Activated naive CD4-positive, alpha-beta T cell treated with anti-CD3 and anti-CD28 coated beads, Interleukin-2, amount 50 U/mL, for 24 hours (primary cell): Measurements from ENCODE around the gene ZNF747.
"Not testable (repeated sequence)": the region's sequence is repeated elsewhere in the genome, so short reads cannot be mapped to it uniquely, and the experiment has no call there.

Experiments used
- H3K27ac Mint-ChIP-seq: one replicate; pipeline ENCODE4 v1.8.0; 2021; ENCODE audit warnings: mild to moderate bottlenecking, mixed read lengths
- H3K27me3 Mint-ChIP-seq: one replicate; pipeline ENCODE4 v1.8.0; 2021; ENCODE audit warnings: mixed read lengths
- H3K36me3 Mint-ChIP-seq: one replicate; pipeline ENCODE4 v1.8.0; 2021; ENCODE audit warnings: mixed read lengths
- H3K4me1 Mint-ChIP-seq: one replicate; pipeline ENCODE4 v1.8.0; 2021; ENCODE audit warnings: mixed read lengths
- H3K4me3 Mint-ChIP-seq: one replicate; pipeline ENCODE4 v1.8.0; 2021; ENCODE audit warnings: mild to moderate bottlenecking, mixed read lengths
- H3K9me3 Mint-ChIP-seq: one replicate; pipeline ENCODE4 v1.8.0; 2021; ENCODE audit warnings: mixed read lengths

ZNF747 gene

GRCh38 chr16:30528799-30529457, 5.7 kb downstream of the ZNF747 start:
- Mint-ChIP-seq H3K27me3 (no peaks in the 10 kb centered on the region), H3K27ac (peak overlapping the region; percentile 17), H3K4me1 (peaks cover 39% of the 10 kb centered on the region), H3K9me3 (no peaks in the 10 kb centered on the region), H3K36me3 (no peaks in the 10 kb centered on the region), H3K4me3 (no peak overlapping the region)

DNA sequence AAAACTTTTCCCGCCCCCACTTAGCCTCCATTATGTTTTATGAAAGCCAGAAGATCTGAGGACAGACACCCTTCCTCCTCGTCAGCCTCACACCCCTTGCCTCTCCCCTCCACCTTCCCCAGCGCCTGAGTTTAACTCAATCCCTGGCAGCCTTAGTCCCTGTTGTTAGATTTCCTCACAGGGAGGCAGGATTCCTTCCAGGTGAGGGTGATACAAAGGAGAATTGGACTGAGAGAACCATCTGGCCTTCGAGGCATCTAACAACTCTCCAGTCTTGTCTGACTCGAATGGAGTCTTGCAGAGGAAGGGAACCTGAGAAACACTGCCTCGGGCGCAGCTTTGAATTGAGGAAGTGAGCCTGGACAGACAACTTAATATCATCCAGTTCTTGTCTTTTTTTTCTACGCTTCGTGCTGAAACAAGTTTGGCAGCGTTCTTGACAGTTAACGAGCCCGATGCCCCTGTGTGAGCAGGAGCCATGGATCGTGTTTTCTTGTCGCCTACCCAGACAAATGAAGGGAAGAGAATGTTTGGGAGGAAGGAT, 7.0 kb downstream of the ZNF747 start:
- Mint-ChIP-seq H3K4me3 (peak overlapping the region; percentile 87), H3K27me3 (no peaks in the 10 kb centered on the region)

DNA sequence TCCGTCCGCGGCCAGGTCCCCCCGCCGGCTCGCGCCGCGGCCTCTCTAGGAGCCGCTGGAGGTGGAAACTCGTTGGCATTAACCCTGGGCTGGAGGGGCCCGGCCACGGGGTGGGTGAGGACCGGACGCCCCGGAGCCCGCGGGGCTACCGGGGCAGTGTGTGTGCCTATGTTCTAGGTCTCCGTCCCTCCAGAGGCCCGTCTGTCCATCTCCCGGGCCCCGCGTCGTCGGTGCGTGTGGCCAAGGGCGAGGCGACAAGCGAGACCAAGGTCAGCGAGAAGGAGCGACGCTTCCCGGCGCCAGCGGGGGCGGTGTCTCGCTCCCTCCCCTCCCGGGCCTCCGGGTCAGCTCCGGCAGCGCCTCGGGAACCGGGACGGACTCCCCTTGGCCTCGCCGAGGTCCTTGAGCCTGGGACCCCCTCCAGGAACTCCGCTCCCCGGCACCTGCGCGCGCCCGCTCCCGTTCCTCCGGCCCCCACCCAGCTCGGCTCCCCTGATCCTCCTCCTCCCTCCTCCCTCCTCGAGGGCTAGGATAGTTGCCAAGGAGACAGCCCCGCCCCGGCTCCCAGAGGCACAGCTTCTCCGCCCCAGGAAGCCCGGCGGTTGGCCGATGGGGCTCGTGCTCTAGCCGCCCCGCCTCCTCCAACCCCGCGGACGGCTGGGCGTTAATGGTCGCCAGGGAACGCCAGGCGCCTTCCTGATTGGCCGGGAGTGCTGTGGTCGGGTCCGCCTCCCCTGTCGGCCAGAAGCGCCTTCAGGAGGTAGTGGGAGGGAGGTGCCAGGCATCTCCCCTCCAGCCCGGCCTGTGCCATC, 7.6 kb downstream of the ZNF747 start:
- Mint-ChIP-seq H3K27ac (peak overlapping the region; percentile 76), H3K4me3 (peak overlapping the region; percentile 87), H3K9me3 (no peaks in the 10 kb centered on the region), H3K27me3 (no peaks in the 10 kb centered on the region), H3K36me3 (no peaks in the 10 kb centered on the region), H3K4me1 (peaks cover 36% of the 10 kb centered on the region)

More for the DNA sequence above, 7.0 kb downstream of the ZNF747 start:
- Mint-ChIP-seq H3K36me3 (no peaks in the 10 kb centered on the region), H3K4me1 (peaks cover 36% of the 10 kb centered on the region), H3K27ac (peak overlapping the region; percentile 76), H3K9me3 (no peaks in the 10 kb centered on the region)

- Mint-ChIP-seq H3K36me3 (no peaks in the 10 kb centered on the region), H3K27ac (peak within 1 kb of the TSS; percentile 76), H3K4me1 (peaks cover 32% of the 10 kb centered on the region), H3K27me3 (no peaks in the 10 kb centered on the region), H3K4me3 (peak within 1 kb of the TSS; percentile 87), H3K9me3 (no peaks in the 10 kb centered on the region)
Measured at GRCh38 chr16:30526137-30526822, 8.4 kb downstream of the ZNF747 start, which contains the start of gene ZNF768. ZNF768 (minus strand) TSS chr16:30526566; CDS start chr16:30526413, 153 bp downstream.

- H3K27ac Mint-ChIP-seq: no peak overlapping the region
- no peaks in the 10 kb centered on the region for H3K9me3 Mint-ChIP-seq
- H3K4me1 Mint-ChIP-seq: peaks cover 31% of the 10 kb centered on the region
- H3K4me3 Mint-ChIP-seq: peak overlapping the region; percentile 78
- no peaks in the 10 kb centered on the region for H3K36me3 Mint-ChIP-seq
- no peaks in the 10 kb centered on the region for H3K27me3 Mint-ChIP-seq
Measured at GRCh38 chr16:30525844-30526136, 8.9 kb downstream of the ZNF747 start.

- H3K27ac Mint-ChIP-seq: peak overlapping the region; percentile 79
Measured at GRCh38 chr16:30524575-30525568, 9.8 kb downstream of the ZNF747 start.

GRCh38 chr16:30523768-30524574, 10.7 kb downstream of the ZNF747 start:
- Mint-ChIP-seq H3K4me1 (peaks cover 19% of the 10 kb centered on the region), H3K9me3 (no peaks in the 10 kb centered on the region), H3K4me3 (no peak overlapping the region)

More at GRCh38 chr16:30524575-30525568, 9.8 kb downstream of the ZNF747 start:
- H3K27me3 Mint-ChIP-seq: no peaks in the 10 kb centered on the region
- H3K4me3 Mint-ChIP-seq: no peak overlapping the region
- peaks cover 22% of the 10 kb centered on the region for H3K4me1 Mint-ChIP-seq
- H3K36me3 Mint-ChIP-seq: peaks cover 2% of the 10 kb centered on the region
- H3K9me3 Mint-ChIP-seq: no peaks in the 10 kb centered on the region

DNA sequence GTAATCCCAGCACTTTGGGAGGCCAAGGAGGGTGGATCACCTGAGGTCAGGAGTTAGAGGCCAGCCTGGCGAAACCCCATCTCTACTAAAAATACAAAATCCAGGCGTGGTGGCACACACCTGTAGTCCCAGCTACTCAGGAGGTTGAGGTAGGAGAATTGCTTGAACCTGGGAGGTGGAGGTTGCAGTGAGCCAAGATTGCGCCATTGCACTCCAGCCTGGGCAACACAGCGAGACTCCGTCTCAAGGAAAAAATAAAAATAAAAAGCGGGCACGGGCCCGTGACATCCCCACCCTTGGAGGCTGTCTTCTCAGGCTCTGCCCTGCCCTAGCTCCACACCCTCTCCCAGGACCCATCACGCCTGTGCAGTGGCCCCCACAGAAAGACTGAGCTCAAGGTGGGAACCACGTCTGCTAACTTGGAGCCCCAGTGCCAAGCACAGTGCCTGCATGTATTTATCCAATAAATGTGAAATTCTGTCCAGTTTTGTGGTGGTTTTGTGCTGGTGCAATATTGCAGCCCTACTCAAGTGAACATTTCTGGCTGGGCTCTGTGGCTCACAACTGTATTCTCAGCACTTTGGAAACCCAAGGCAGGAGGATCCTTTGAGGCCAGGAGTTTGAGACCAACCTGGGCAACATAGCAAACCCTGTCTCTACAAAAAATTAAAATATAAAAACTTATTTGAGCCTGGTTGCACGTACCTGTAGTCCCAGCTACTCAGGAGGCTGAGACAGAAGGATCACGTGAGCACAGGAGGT, 11.8 kb downstream of the ZNF747 start:
- H3K4me3 Mint-ChIP-seq, H3K9me3 Mint-ChIP-seq, H3K27me3 Mint-ChIP-seq, H3K27ac Mint-ChIP-seq: not testable (repeated sequence)
- peaks cover 12% of the 10 kb centered on the region for H3K36me3 Mint-ChIP-seq
- H3K4me1 Mint-ChIP-seq: peaks cover 10% of the 10 kb centered on the region

More at GRCh38 chr16:30523768-30524574, 10.7 kb downstream of the ZNF747 start:
- Mint-ChIP-seq H3K36me3 (peaks cover 9% of the 10 kb centered on the region), H3K27me3 (no peaks in the 10 kb centered on the region), H3K27ac (no peak overlapping the region)

DNA sequence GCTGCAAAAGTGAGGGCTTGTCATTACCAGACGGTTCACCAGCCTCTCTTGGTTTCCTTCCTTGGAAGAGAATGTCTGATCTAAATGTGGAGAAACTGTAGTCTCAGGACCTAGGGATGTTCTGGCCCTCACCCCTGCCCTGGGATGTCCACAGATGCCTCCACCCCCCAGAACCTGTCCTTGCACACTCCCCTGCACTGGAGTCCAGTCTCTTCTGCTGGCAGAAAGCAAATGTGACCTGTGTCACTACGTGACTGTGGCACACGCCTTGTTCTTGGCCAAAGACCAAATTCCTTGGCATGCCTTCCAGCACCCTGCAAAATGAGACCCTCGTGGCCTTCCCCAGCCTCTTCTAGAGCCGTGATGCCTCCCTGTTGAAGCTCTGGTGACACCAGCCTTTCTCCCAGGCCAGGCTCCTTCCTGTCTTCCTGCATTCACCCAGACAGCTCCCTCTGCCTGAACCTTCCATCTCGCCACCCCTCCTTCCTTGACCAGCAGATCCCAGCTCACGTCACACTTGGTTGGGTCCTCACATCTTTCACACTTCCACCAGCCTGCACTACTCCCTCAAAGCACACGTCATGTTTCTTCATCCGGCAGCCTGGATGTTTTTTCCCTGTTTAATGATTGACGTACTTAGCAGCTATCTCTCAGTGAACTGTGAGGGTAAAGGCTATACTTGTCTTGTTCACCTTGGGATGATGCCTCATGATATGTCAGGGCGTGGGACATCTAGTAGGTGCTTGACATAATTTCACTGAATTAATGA, 12.6 kb downstream of the ZNF747 start:
- H3K27me3 Mint-ChIP-seq: no peaks in the 10 kb centered on the region
- no peak overlapping the region for H3K27ac Mint-ChIP-seq
- peaks cover 4% of the 10 kb centered on the region for H3K4me1 Mint-ChIP-seq
- H3K9me3 Mint-ChIP-seq: no peaks in the 10 kb centered on the region
- H3K4me3 Mint-ChIP-seq: no peak overlapping the region
- peaks cover 12% of the 10 kb centered on the region for H3K36me3 Mint-ChIP-seq

DNA sequence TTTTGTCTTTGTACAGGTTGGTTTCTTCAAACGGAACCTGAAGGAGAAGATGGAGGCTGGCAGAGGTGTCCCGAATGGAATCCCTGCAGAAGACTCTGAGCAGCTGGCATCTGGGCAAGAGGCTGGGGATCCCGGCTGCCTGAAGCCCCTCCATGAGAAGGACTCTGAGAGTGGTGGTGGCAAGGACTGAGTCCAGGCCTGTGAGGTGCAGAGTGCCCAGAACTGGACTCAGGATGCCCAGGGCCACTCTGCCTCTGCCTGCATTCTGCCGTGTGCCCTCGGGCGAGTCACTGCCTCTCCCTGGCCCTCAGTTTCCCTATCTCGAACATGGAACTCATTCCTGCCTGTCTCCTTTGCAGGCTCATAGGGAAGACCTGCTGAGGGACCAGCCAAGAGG, 13.2 kb downstream of the ZNF747 start:
- H3K27me3 Mint-ChIP-seq: no peaks in the 10 kb centered on the region
- peaks cover 14% of the 10 kb centered on the region for H3K36me3 Mint-ChIP-seq
- peaks cover 4% of the 10 kb centered on the region for H3K4me1 Mint-ChIP-seq
- no peaks in the 10 kb centered on the region for H3K9me3 Mint-ChIP-seq
- no peak overlapping the region for H3K27ac Mint-ChIP-seq
- no peak overlapping the region for H3K4me3 Mint-ChIP-seq

- peaks cover 20% of the 10 kb centered on the region for H3K36me3 Mint-ChIP-seq
- H3K4me3 Mint-ChIP-seq: no peak overlapping the region
- H3K27me3 Mint-ChIP-seq: no peaks in the 10 kb centered on the region
- no peaks in the 10 kb centered on the region for H3K9me3 Mint-ChIP-seq
- peak overlapping the region; percentile 89 for H3K27ac Mint-ChIP-seq
- peaks cover 4% of the 10 kb centered on the region for H3K4me1 Mint-ChIP-seq
Measured at GRCh38 chr16:30519120-30520049, 15.3 kb downstream of the ZNF747 start.

DNA sequence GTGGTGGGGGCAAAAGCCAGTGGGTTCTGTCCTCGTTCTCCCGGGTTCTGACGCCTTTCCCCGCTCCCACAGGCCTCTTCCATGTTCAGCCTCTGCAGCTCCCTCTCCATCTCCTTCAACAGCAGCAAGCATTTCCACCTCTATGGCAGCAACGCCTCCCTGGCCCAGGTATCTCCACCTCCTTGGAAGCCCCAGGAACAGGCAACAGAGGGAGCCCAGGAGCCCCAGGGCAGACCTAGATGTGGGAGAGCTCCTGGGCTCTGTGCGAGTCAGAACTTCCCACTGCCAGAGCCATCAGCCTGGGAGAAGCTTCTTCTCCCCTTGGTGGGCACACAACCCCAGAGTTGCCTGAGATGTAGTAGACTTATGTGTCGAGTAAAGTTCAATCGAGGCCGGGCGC, 16.1 kb downstream of the ZNF747 start:
- Mint-ChIP-seq H3K36me3 (peaks cover 23% of the 10 kb centered on the region), H3K4me1 (peaks cover 4% of the 10 kb centered on the region), H3K9me3 (no peaks in the 10 kb centered on the region), H3K4me3 (no peak overlapping the region), H3K27ac (peak overlapping the region; percentile 70), H3K27me3 (no peaks in the 10 kb centered on the region)
